Naive thymus-derived CD4-positive, alpha-beta T cell (primary cell): ENCODE results near the gene RNF145. TPM values are rescaled to one million over a fixed set of nuclear protein-coding genes. Genes with fewer than 3 reads are reported as not detected.

Source experiments
- ATAC-seq: fragments of 150-1000 bp; cut with Tn5 transposase; 2 replicates; pipeline ENCODE4 v1.10.0; 2021; ENCODE audit warnings: mild to moderate bottlenecking, moderate library complexity
- CTCF ChIA-PET: fragments of 350-600 bp; sonication (Branson Sonifier 250); formaldehyde crosslinking; loops from one replicate; lab custom pipeline; 2021; ENCODE audit warnings: antibody characterized with exemption; lab: Charles Lee
- POLR2A ChIA-PET: fragments of 350-600 bp; sonication (Branson Sonifier 250); formaldehyde crosslinking; loops from one replicate; lab custom pipeline; 2021; ENCODE audit warnings: antibody characterized with exemption, inconsistent platforms; lab: Charles Lee
- DNase-seq, 9 donors: peaks; one replicate each; pipeline versions ENCODE4 v3.0.0 to v3.0.0-alpha.2; 2020 to 2022; ENCODE audit warnings: mixed read lengths in 1 of 9
- H3K27ac ChIP-seq: one replicate; pipeline ENCODE4 v1.7.0; 2013; ENCODE audit warnings: mild to moderate bottlenecking, low read depth, low read length, moderate library complexity
- H3K27me3 ChIP-seq, 2 donors: one replicate each; pipeline ENCODE4 v1.7.0; 2013; ENCODE audit warnings: low read length in 2 of 2, mild to moderate bottlenecking in 2 of 2, moderate library complexity in 2 of 2; ENCODE audit not compliant: control insufficient read depth in 2 of 2, insufficient read depth in 2 of 2
- H3K36me3 ChIP-seq, 3 experiments: 1 replicate in 2 of 3; 2 replicates in 1 of 3; pipeline ENCODE4 v1.7.0; 2013; ENCODE audit warnings: low read length in 3 of 3, mild to moderate bottlenecking in 3 of 3, moderate library complexity in 1 of 3; ENCODE audit not compliant: insufficient read depth in 3 of 3, control insufficient read depth in 2 of 3
- H3K4me1 ChIP-seq, 2 donors: one replicate each; pipeline ENCODE4 v1.7.0; 2013; ENCODE audit warnings: low read length in 2 of 2, mild to moderate bottlenecking in 2 of 2, moderate library complexity in 1 of 2; ENCODE audit not compliant: control insufficient read depth in 2 of 2, insufficient read depth in 2 of 2
- H3K4me3 ChIP-seq: 2 replicates; pipeline ENCODE4 v1.7.0; 2013; ENCODE audit warnings: mild to moderate bottlenecking, low read length
- H3K9me3 ChIP-seq, 3 experiments: 1 replicate in 2 of 3; 2 replicates in 1 of 3; pipeline ENCODE4 v1.7.0; 2013; ENCODE audit warnings: low read length in 3 of 3; ENCODE audit not compliant: control insufficient read depth in 2 of 3
- H3K27ac Mint-ChIP-seq, 9 donors: one replicate each; pipeline ENCODE4 v1.8.0; 2020 to 2022; ENCODE audit warnings: mixed read lengths in 9 of 9, mild to moderate bottlenecking in 8 of 9, moderate library complexity in 5 of 9, inconsistent platforms in 2 of 9
- H3K27me3 Mint-ChIP-seq, 5 donors: one replicate each; pipeline ENCODE4 v1.8.0; 2021 to 2022; ENCODE audit warnings: mixed read lengths in 5 of 5, mild to moderate bottlenecking in 1 of 5
- H3K36me3 Mint-ChIP-seq, 5 donors: one replicate each; pipeline ENCODE4 v1.8.0; 2020 to 2022; ENCODE audit warnings: mixed read lengths in 5 of 5, mild to moderate bottlenecking in 3 of 5, inconsistent platforms in 1 of 5
- H3K4me1 Mint-ChIP-seq, 7 donors: one replicate each; pipeline ENCODE4 v1.8.0; 2020 to 2022; ENCODE audit warnings: mixed read lengths in 7 of 7, mild to moderate bottlenecking in 3 of 7, inconsistent platforms in 1 of 7
- H3K4me3 Mint-ChIP-seq, 10 donors: one replicate each; pipeline ENCODE4 v1.8.0; 2020 to 2022; ENCODE audit warnings: mild to moderate bottlenecking in 10 of 10, mixed read lengths in 10 of 10, moderate library complexity in 6 of 10, inconsistent platforms in 2 of 10
- H3K9me3 Mint-ChIP-seq, 11 donors: one replicate each; pipeline ENCODE4 v1.8.0; 2020 to 2022; ENCODE audit warnings: mixed read lengths in 11 of 11, mild to moderate bottlenecking in 4 of 11, inconsistent platforms in 1 of 11, moderate library complexity in 1 of 11
- intact Hi-C, 2 donors: fragments of 100-400 bp; cut with micrococcal nuclease; formaldehyde crosslinking; loops; one replicate each; pipeline ENCODE4 v1.15.1; 2023
- polyA plus RNA-seq, 2 donors: library from polyadenylated mRNA; unstranded; fragments of 300-500 nt; fragmentation: Illumina TruSeq; gene quantifications; one replicate each; pipeline ENCODE4 v1.2.3, GENCODE V29; 2021
- total RNA-seq, 6 experiments: library from RNA in 5 of 6; stranded (reverse) in 5 of 6; gene quantifications; 1 replicate in 5 of 6; 2 replicates in 1 of 6; pipeline ENCODE4 v1.2.3 and lab custom pipeline; 2021 to 2026

Gene RNF145
- total and polyA plus RNA-seq, 7 experiments from 2014 or later: 10.8 to 142 (median 64.4) TPM

DNA sequence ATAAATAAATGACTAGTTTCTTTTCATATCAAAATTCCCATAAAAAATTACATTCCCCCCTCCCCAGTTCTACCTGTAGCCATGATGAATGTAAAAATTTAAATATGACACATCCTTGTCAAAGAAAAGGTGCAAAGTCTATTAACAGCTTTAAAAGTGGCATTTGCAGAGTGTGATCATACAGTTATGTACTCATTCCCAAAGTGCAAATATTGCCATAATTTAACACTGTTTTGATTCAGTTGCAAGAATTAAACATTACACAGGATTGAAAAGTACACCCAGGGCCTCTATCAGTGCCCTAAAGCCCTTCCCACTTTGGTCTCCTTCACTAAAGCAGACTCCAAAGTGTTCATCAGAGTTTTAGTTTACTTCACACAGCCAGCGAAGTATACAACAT, 51.8 kb downstream of the RNF145 start:
- Histone ChIP-seq H3K4me3 (no peak overlapping the region), H3K27ac (no peak overlapping the region), H3K27me3 (no peaks in the 10 kb centered on the region), H3K36me3 (peaks cover 7 to 46% (median 18%) of the 10 kb centered on the region in 3 experiments), H3K4me1 (peaks cover 8 to 9% of the 10 kb centered on the region in 2 donors), H3K9me3 (no peaks in the 10 kb centered on the region)
- H3K9me3 Mint-ChIP-seq: no peaks in the 10 kb centered on the region
- no peak for ATAC-seq
- DNase-seq: no peak
- POLR2A ChIA-PET: interaction anchor here (1.0 to 2.2 kb wide), 3 partner anchors 14 to 51 kb away, joined by 4 to 13 read pairs (median 7); no protein-coding TSS in a partner anchor
- no peak overlapping the region for H3K4me3 Mint-ChIP-seq
- intact Hi-C loops: loop anchor here (1.0 to 10.0 kb wide), 7 partner anchors 17 to 757 kb away; partner anchors contain the start of genes ADRA1B (in 1 of the 2), IL12B (in 1 of the 2), RNF145 (in 1 of the 2) and UBLCP1 (in 1 of the 2)
- H3K27ac Mint-ChIP-seq: peak overlapping the region in 6 of 9 donors; percentile 36 to 86 (median 66)
- no peaks in the 10 kb centered on the region for H3K27me3 Mint-ChIP-seq
- peaks cover 3 to 22% (median 9%) of the 10 kb centered on the region in 5 donors for H3K36me3 Mint-ChIP-seq
- CTCF ChIA-PET: interaction anchor here (0.7 to 3.1 kb wide), 21 partner anchors 16 to 830 kb away, joined by 3 to 63 read pairs (median 4); partner anchors contain the start of gene UBLCP1
- H3K4me1 Mint-ChIP-seq: peaks cover 0 to 35% (median 24%) of the 10 kb centered on the region in 7 donors

DNA sequence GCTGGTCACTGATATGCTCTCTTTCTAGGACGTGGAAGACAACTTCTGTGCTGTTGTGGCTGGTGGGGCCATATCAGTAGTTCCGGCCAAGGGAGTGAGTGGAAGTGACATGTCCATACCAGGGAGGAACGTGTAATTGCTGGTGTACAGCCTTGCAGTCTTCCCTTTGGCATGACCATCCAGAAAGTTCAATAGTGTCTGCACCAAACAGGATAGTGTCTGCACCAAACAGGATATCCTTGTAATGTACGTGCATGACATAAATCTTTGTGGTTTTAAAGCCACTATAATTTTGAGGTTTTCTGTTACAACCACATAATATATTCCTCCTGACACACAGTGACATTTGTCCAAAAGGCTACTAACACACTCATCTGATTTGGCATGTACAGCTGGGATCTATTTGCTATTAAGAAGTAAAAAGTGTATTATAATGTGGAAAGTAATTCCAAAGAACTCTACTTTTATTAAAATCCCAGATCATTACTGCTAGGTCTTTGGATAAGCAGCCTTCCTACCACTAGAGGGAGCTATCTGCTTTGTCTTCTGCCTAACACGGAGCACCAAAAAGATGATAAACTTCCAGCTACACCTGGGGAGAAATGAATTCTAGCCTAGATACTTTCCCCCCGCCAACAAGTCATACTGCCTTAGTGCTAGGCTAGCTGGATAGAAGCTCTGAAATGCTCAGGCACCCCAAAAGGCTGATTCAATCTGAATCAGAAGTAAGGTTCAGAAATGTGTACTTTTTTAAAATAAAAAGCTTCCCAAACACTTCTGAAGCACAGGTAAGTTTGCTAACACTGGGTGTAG, 52.7 kb downstream of the RNF145 start:
- intact Hi-C loops: loop anchor here (1.0 to 10.0 kb wide), 14 partner anchors 18 to 1189 kb away; partner anchors contain the start of genes ADRA1B (in 2 of the 2), IL12B (in 1 of the 2), RNF145 (in 1 of the 2) and UBLCP1 (in 1 of the 2)
- Histone ChIP-seq H3K4me1 (peaks cover 8 to 9% of the 10 kb centered on the region in 2 donors), H3K27me3 (no peaks in the 10 kb centered on the region), H3K4me3 (no peak overlapping the region), H3K36me3 (peaks cover 6 to 46% (median 18%) of the 10 kb centered on the region in 3 experiments), H3K9me3 (no peaks in the 10 kb centered on the region), H3K27ac (peak overlapping the region; percentile 16)
- DNase-seq (peak in 7 of 9 donors; percentile 53 to 77 (median 72)), ATAC-seq (peak; percentile 89)
- ChIA-PET POLR2A (interaction anchor here (1.0 to 2.2 kb wide), 3 partner anchors 14 to 52 kb away, joined by 4 to 13 read pairs (median 7); no protein-coding TSS in a partner anchor), CTCF (interaction anchor here (0.6 to 3.1 kb wide), 33 partner anchors 10 to 832 kb away, joined by 3 to 63 read pairs (median 4); partner anchors contain the start of gene UBLCP1)
- peaks cover 0 to 35% (median 23%) of the 10 kb centered on the region in 7 donors for H3K4me1 Mint-ChIP-seq
- H3K36me3 Mint-ChIP-seq: peaks cover 3 to 19% (median 7%) of the 10 kb centered on the region in 5 donors
- no peaks in the 10 kb centered on the region for H3K27me3 Mint-ChIP-seq
- H3K4me3 Mint-ChIP-seq: peak overlapping the region in 1 of 10 donors; percentile 50
- H3K27ac Mint-ChIP-seq: peak overlapping the region; percentile 26 to 92 (median 85)
- H3K9me3 Mint-ChIP-seq: no peaks in the 10 kb centered on the region

- H3K27ac ChIP-seq: peak overlapping the region; percentile 16
- peak overlapping the region in 8 of 9 donors; percentile 51 to 92 (median 86) for H3K27ac Mint-ChIP-seq
Measured at GRCh38 chr5:159155960-159156359, 53.4 kb downstream of the RNF145 start.

GRCh38 chr5:159152876-159153275, 56.5 kb downstream of the RNF145 start:
- peaks cover 0 to 11% (median 7%) of the 10 kb centered on the region in 3 experiments for H3K36me3 ChIP-seq
- no peak for DNase-seq
- intact Hi-C loops: loop anchor here in 1 of 2 donors (10.0 kb wide), 1 partner anchor 762 kb away; the partner anchor contains the start of gene ADRA1B
- Mint-ChIP-seq H3K36me3 (peaks cover 0 to 4% (median 0%) of the 10 kb centered on the region in 5 donors), H3K27me3 (peaks cover 0 to 12% (median 0%) of the 10 kb centered on the region in 5 donors), H3K27ac (peak overlapping the region in 1 of 9 donors; percentile 9), H3K4me1 (peaks cover 0 to 25% (median 18%) of the 10 kb centered on the region in 7 donors), H3K4me3 (no peak overlapping the region), H3K9me3 (no peaks in the 10 kb centered on the region)
- peaks cover 8 to 9% of the 10 kb centered on the region in 2 donors for H3K4me1 ChIP-seq
- no peak overlapping the region for H3K27ac ChIP-seq
- no peaks in the 10 kb centered on the region for H3K27me3 ChIP-seq
- ATAC-seq: no peak
- no peaks in the 10 kb centered on the region for H3K9me3 ChIP-seq
- ChIA-PET CTCF (interaction anchor here (1.1 kb wide), 1 partner anchor 164 kb away, joined by 3 read pairs; no protein-coding TSS in a partner anchor), POLR2A (no interaction called here)
- no peak overlapping the region for H3K4me3 ChIP-seq

More at GRCh38 chr5:159155960-159156359, 53.4 kb downstream of the RNF145 start:
- POLR2A ChIA-PET: interaction anchor here (0.6 to 2.2 kb wide), 2 partner anchors 52 to 59 kb away, joined by 4 to 13 read pairs; no protein-coding TSS in a partner anchor
- no peak for DNase-seq
- Mint-ChIP-seq H3K4me3 (peak overlapping the region in 1 of 10 donors; percentile 50), H3K9me3 (no peaks in the 10 kb centered on the region), H3K36me3 (peaks cover 0 to 15% (median 7%) of the 10 kb centered on the region in 5 donors), H3K4me1 (peaks cover 0 to 35% (median 23%) of the 10 kb centered on the region in 7 donors), H3K27me3 (peaks cover 0 to 6% (median 0%) of the 10 kb centered on the region in 5 donors)
- H3K4me1 ChIP-seq: peaks cover 8 to 9% of the 10 kb centered on the region in 2 donors
- H3K4me3 ChIP-seq: no peak overlapping the region
- H3K9me3 ChIP-seq: no peaks in the 10 kb centered on the region
- intact Hi-C loops: loop anchor here (1.0 to 10.0 kb wide), 14 partner anchors 19 to 1189 kb away; partner anchors contain the start of genes ADRA1B (in 2 of the 2), IL12B (in 1 of the 2), RNF145 (in 1 of the 2) and UBLCP1 (in 1 of the 2)
- H3K27me3 ChIP-seq: no peaks in the 10 kb centered on the region
- H3K36me3 ChIP-seq: peaks cover 3 to 39% (median 16%) of the 10 kb centered on the region in 3 experiments
- no peak for ATAC-seq
- CTCF ChIA-PET: interaction anchor here (0.6 to 3.1 kb wide), 14 partner anchors 9 to 1283 kb away, joined by 3 to 63 read pairs (median 4); no protein-coding TSS in a partner anchor

- Histone ChIP-seq H3K4me3 (no peak overlapping the region), H3K27me3 (no peaks in the 10 kb centered on the region), H3K36me3 (peaks cover 0 to 5% (median 0%) of the 10 kb centered on the region in 3 experiments), H3K4me1 (no peaks in the 10 kb centered on the region), H3K27ac (no peak overlapping the region), H3K9me3 (no peaks in the 10 kb centered on the region)
- Mint-ChIP-seq H3K4me1 (peaks cover 0 to 2% (median 0%) of the 10 kb centered on the region in 7 donors), H3K36me3 (no peaks in the 10 kb centered on the region), H3K27me3 (peaks cover 0 to 22% (median 3%) of the 10 kb centered on the region in 5 donors), H3K27ac (no peak overlapping the region), H3K4me3 (no peak overlapping the region), H3K9me3 (peaks cover 0 to 5% (median 0%) of the 10 kb centered on the region in 11 donors)
- intact Hi-C loops: no loop called here
- ChIA-PET POLR2A (no interaction called here), CTCF (interaction anchor here (1.0 kb wide), 1 partner anchor 453 kb away, joined by 3 read pairs; no protein-coding TSS in a partner anchor)
- ATAC-seq (no peak), DNase-seq (no peak)
Measured at GRCh38 chr5:159149085-159149484, 60.3 kb downstream of the RNF145 start.

GRCh38 chr5:159147976-159148375, 61.4 kb downstream of the RNF145 start:
- Histone ChIP-seq H3K4me3 (no peak overlapping the region), H3K27me3 (no peaks in the 10 kb centered on the region), H3K27ac (no peak overlapping the region), H3K4me1 (no peaks in the 10 kb centered on the region), H3K9me3 (no peaks in the 10 kb centered on the region), H3K36me3 (no peaks in the 10 kb centered on the region)
- intact Hi-C loops: no loop called here
- H3K27me3 Mint-ChIP-seq: peaks cover 0 to 33% (median 4%) of the 10 kb centered on the region in 5 donors
- H3K4me3 Mint-ChIP-seq: no peak overlapping the region
- ATAC-seq: no peak
- peaks cover 0 to 5% (median 0%) of the 10 kb centered on the region in 11 donors for H3K9me3 Mint-ChIP-seq
- DNase-seq: no peak
- no peak overlapping the region for H3K27ac Mint-ChIP-seq
- H3K4me1 Mint-ChIP-seq: peaks cover 0 to 2% (median 0%) of the 10 kb centered on the region in 7 donors
- no peaks in the 10 kb centered on the region for H3K36me3 Mint-ChIP-seq
- ChIA-PET CTCF (interaction anchor here (1.0 kb wide), 1 partner anchor 452 kb away, joined by 3 read pairs; no protein-coding TSS in a partner anchor), POLR2A (no interaction called here)
